ENCODE data around the gene ARPC5L.
"Not testable (repeated sequence)": the region's sequence is repeated elsewhere in the genome, so short reads cannot be mapped to it uniquely, and the experiment has no call there.

Gene ARPC5L

DNA sequence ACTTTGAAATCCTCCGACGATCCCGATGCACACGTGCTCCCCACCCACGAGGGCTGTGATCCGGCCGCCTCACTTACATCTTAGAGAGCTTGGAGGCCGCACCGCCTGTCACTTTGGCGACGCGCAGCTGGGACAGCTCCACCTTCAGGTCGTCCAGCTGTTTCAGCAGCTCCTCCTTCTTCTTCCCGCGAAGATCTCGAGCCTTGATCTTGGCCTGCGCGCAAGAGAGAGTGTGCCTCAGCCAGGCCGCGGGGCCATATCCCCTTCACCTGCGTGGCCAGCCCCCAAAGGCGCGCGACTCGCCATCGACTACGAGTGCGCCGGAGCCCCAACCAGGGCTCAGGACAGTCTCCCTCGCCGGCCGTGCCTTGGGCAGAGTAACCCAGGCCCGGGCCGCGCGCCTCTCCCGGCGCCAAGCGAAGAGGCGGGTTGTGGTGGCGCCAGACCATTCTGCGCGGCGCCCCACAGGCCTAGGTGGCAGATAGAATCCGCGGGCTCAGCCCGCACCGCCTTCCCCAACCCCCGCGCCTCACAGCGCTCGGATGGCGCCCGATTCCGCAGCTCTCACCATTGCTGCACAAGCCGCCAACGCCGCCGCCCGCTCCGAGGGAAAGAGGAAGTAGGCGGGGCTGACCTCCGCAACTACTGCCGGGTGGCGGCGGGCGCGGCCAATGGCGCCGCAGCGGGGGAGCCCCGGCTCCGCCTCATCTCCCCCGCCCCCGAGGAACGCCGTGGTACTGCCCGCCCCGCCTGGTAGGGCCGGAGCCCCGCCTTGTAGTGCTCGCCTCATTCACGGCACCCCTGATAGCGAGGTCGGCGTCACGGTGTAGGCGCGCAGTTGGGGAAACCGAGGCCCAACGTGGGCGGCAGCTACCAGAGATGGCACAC lies at the start of gene ARPC5L, which contains the start of gene RPL35:
Gene ARPC5L, plus strand, starts transcription at position 789 of the 888 bp plus-strand sequence. CDS start 7,161 bp downstream, outside the sequence.
Gene RPL35, minus strand, starts transcription at position 616 of the 888 bp plus-strand sequence. Its CDS starts 45 bp downstream, at position 571.
- in situ Hi-C loops (cut with MboI; ENCODE audit: low sequenced_read_pairs), result no loop called here

DNA sequence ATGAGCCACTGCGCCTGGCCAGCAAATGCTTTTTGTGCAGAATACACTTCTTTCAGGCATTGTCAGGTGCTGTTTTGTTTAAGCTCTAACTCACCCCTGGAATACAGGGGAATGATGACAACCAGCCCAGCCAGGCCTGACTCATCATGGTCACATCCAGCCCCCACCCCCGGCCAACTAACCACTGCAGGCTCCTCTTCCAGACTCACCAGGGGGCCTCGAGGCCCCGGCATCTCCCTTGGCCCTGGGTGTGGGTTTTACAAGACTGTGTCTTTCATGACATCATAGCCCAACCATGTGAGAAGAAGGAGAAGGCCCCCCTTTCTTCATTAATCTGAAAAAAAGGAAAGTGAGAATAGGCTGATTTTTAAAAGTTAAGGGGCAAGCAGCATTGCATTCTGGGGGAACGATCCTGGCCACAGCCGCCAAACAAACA lies 49.5 kb upstream of the ARPC5L start:
- in situ Hi-C loops (cut with MboI; ENCODE audit: low sequenced_read_pairs), result no loop called here

DNA sequence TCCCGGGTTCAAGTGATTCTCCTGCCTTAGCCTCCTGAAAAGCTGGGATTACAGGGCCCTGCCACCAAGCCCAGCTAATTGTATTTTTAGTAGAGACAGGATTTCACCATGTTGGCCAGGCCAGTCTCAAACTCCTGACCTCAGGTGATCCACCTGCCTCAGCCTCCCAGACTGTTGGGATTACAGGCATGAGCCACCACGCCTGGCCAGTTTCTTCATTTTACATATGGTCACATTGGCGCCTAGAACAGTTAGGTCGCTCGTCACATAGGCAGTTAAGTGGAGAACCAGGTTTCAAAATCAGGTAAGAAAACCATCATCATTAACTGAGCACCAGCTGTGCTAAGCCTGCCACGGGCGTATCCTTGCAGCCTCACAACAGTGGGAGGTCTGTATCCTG lies 48.9 kb upstream of the ARPC5L start:
- in situ Hi-C loops (cut with MboI; ENCODE audit: low sequenced_read_pairs), result no loop called here

DNA sequence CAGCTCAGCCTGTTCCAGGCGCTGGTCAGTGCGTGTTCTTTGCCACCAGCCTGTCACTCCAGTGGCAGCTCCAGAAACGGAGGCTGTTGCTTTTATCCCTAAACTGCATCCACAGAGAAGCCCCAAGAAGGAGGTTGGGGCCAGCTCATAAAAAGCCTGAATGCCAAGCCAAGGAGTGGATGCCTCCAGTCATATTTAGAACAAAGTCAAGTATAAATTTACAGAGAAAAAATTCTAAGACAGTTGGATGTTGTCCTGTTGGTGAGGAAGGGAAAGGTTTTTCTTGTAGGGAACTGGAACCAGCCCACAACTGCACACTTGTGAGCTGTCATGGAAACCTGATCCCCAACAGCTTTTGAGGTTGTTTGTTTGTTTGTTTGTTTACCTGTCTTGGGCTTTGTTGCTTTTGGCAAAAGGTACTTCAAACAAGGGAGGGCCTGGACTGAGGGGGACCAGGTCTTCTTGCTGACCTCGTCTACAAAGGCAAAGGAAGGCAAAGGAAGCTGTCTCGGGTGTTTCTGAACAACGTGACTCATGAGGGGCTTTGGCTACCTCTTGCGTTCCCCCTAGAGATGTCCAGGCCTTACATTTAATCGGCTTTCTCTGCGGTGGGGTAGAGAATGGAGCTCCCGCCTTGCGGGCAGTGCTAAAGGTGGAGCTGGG lies 48.3 kb upstream of the ARPC5L start:
- in situ Hi-C loops (cut with MboI; ENCODE audit: low sequenced_read_pairs), result no loop called here

DNA sequence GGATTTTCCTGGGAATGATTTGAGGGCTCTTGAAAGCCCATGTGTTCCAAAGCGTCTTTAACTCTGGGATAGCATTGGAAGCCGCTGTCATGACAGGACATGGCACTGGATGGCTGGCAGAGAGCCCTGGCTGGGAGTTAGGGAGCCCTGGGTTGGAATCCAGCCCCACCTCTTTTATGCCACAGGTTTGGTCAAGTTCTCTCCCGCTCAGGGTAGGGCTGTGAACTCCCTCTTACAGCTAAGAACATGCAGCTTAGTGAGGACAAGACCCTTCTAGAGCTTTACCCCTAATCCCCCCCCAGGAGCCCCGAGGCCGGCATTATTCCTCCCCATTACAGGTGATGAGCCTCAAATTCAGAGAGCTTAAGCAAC lies 47.8 kb upstream of the ARPC5L start:
- in situ Hi-C loops (cut with MboI; ENCODE audit: low sequenced_read_pairs), result no loop called here

DNA sequence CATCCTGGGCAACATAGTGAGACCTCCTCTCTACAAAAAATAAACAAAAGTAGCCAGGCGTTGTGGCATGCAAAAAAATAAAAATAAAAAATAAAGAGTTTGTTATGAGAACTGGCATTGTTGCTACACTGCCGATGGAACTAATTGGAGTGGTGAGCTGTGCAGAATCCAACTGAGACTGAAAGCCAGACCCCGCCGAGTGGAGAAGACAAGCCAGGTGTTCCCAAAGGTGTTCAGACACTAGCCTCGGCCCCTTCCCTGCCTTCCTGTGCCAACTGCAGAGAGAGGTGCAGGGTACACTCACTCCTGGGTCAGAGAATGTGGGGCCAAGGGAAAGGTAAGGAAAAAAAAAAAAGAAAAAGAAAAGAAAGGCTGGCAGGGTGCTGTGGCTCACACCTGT lies 46.3 kb upstream of the ARPC5L start:
- in situ Hi-C loops (cut with MboI; ENCODE audit: low sequenced_read_pairs), result no loop called here

DNA sequence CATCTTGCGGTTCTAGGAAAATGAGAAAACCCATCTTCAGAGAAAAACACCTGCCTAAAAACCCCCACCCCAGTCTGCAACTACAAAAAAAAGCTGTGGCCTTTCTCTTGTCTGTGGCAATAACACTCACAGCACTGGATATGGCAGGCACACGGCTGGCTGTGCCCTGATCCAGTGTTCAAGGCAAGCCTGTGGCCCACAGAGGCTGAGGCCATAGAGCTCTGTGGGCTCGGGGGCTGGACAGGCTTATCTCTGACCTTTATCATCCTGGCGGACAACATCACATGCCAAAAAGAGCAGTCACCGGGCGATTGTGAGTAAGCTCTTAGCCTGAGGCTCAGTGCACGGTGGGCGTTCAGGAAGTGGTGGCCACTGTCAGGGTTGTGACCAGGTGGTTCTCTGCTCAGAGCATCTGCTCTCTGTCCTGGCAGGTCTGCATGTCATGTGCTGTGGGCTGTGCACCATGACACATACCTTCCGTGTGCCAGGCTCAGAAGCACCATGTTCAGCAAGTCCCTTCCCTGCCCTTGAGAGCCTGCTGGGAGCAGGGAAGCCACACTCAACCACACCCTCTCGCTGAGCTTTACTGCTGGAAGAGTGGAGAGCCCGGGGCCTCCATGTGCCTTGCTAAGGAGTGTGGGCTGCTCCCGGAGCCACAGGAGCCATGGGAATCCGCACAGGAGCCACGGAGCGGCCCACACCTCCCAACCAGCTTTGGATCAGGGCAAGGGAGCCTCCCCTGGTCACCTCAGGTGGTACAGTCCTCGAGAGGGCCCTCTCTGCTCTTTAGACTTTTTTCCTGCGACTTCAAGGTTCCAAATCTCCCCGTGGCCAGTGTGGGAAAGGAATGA lies 43.3 kb upstream of the ARPC5L start:
- in situ Hi-C loops (cut with MboI; ENCODE audit: low sequenced_read_pairs), result no loop called here

DNA sequence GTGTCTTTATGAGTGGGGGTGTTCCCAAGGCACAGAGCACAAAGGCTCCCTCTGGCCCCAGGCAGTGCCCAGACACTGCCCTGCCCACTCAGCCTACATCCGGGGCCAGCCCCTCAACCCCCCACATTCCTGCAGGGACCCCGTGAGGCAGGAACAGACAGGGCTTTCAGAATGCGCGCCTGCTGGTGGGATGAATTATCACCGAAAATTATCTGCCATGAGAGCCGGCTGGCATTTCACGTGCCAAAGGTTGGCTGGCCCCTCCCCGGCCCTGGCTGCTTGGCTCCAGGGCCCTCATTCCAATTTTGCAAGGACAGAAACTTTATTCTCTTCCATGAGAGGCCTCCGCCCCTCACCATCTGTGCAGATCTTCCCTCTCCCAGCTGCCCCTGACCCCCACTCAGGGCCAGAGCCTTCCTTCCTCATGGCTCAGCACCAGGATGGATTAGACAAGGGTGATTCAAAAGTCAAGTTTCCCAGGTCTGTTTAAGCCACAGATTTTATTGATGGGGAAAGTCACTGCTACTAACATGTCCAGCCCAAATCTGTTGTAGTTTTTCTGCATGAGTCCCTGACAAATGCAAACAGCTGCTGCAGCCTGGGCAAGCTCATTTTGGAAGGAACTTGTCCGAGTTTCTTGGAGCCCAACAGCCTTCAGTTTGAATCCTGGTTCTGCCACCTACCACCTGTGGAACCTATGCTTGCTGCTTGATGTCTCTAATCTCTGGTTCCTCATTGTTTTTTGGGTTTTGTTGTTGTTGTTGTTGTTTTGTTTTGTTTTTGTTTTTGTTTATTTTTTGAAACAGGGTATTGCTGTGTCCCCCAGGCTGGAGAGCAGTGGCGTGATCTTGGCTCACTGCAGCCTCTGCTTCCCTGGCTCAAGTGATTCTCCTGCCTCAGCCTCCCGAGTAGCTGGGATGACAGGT lies 41.0 kb upstream of the ARPC5L start:
- in situ Hi-C loops (cut with MboI; ENCODE audit: low sequenced_read_pairs), result no loop called here

DNA sequence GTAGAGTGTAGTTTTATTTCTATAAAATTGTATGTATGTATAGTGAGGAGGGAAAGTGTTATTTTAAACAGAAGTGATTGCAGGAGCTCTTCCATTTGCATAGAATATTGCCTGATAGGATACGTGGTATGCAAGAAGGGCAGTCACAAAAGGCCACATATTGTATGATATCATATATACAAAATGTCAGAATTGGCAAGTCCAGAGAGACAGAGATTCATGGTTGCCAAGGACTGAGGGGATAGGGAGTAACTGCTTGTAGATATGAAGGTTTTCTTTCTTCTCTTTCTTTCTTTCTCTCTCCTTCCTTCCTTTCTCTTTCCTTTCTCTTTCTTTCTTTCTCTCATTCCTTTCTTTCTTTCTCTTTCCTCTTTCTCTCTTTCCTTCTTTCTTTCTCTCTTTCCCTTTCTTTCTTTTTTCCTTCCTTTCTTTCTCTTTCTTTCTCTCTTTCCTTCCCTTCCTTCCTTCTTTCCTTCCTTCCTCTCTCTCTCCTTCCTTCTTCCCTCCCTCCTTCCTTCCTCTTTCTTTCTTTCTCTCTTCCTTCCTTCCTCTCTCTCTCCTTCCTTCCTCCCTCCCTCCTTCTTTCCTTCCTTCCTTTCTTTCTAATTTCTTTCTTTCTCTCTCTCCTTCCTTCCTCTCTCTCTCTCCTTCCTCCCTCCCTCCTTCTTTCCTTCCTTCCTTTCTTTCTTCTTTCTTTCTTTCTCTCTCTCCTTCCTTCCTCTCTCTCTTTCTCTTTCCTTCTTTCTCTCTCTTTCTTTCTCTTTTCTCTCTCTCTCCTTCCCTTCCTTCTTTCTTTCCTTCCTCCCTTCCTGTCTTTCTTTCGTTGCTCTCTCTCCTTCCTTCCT lies 33.2 kb upstream of the ARPC5L start:
- in situ Hi-C loops (cut with MboI; ENCODE audit: low sequenced_read_pairs), result no loop called here

DNA sequence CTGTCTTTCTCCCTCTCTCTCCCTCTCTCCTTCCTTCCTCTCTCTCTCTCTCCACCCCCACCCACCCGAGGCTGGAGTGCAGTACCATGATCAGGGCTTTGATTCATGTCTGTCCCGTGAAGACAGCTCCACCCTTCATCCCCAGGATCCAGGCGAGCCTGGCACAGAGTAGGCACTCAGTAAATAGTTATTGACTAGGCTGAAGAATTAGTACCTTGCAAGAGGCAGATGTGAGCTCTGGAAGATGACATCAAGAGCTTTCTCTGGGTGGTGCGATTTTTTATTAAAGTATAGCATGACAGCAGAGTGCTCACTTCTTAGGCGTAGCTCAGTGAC lies 32.6 kb upstream of the ARPC5L start:
- in situ Hi-C loops (cut with MboI; ENCODE audit: low sequenced_read_pairs), result no loop called here

DNA sequence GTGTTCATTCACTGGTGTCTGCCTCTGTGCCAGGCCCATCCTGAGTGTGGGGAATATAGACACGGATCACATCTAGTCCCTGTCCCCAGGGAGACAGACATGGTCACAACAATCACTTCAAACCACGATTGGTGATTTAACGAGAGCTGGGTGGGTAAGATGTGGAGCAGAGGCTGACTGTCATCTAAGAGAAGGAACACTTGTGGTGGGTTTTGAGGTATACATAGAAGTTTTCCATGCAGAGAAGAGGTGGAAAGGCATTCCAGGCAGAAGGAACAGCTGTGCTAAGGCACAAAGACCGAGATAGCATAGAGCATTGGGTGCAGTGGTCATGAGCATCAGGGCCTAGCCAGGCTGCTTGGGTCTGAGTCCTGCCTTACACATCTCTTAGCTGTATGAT lies 31.3 kb upstream of the ARPC5L start:
- in situ Hi-C loops (cut with MboI; ENCODE audit: low sequenced_read_pairs), result no loop called here

DNA sequence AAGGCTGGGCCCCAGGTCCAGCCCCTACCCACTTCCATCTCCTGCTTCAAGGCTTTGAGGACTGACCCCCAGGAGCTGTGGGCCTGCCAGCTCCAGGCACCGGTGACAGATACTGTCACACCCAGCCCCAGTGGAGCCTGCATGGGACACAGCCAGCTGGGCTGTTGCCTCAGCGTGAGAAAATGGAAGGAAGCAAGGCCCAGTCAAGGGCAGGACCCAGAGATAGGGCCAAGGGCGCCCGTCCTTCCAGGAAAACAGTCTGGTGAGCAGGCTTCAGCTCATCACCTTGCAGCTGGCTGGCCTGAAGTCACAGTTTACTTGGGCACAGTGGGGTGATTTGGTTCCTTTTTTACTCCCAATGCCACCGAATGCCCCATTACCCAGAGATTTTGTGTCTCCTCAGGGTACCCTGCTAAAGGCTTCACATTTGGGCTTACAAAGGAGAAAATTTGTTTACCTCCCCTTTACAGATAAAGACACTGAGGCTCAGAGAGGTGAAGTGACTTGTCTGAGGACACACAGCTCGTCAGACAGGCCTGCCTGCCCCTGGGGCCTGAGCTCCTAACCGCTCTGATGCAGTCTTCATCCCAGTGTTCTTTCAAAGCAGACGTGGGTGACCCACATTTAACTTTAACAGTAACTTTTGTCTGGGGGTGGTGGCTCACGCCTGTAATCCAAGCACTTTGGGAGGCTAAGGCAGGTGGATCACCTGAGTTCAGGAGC lies 30.1 kb upstream of the ARPC5L start:
- in situ Hi-C loops (cut with MboI; ENCODE audit: low sequenced_read_pairs), result no loop called here

DNA sequence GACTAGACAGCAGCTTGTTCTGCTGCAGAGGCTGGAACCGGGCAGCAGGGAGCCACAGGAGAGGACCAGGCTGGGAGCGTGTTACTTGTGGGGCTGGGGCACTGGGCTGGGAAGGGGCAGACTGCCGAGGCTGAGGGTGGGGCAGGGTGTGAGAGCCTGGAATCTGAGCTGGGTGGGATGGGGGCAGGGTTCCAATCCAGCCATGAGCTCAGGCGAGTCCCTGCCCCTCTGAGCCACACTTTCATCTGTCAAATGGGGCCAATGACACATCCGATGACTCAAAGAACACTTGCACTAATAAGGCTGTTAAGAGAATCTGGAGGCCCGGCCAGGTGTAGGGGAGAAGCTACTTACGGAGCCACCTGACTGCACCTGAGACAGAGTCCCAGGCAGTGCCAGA lies 27.3 kb upstream of the ARPC5L start:
- in situ Hi-C loops (cut with MboI; ENCODE audit: low sequenced_read_pairs), result no loop called here

DNA sequence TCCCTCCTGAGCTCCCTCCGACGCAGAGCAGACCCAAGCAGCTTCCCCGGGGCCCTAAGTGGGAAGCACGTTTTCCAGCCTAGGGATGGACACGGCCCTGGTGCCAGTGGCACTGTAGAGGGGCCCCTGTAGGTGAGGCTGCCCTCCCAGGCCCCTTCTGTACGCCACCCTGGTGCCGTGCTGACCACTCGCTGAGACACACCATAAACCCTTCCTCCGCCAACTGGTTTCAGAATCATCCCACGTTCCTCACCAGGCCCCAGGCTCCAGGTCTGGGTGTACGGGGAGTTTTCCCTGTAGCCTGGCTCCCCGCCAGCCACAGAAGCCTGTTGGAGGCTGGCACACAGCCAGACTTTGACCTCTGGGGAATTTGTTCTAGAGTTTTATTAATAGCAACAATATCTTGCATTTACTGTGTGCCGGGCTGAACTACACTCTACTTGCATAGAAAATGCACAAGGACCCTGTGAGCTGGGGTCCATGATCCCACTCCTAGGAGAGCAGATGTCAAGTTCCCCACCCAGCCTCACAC lies 26.8 kb upstream of the ARPC5L start:
- in situ Hi-C loops (cut with MboI; ENCODE audit: low sequenced_read_pairs), result no loop called here

DNA sequence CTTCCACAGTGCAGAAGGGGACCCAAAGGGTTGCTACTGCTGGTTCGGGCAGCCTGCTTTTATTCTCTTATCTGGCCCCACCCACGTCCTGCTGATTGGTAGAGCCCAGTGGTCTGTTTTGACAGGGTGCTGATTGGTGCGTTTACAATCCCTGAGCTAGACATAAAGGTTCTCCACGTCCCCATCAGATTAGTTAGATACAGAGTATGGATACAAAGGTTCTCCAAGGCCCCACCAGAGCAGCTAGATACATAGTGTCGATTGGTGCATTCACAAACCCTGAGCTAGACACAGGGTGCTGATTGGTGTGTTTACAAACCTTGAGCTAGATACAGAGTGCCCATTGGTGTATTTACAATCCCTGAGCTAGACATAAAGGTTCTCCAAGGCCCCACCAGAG lies 23.8 kb upstream of the ARPC5L start:
- in situ Hi-C loops (cut with MboI; ENCODE audit: low sequenced_read_pairs), result not testable (repeated sequence)

DNA sequence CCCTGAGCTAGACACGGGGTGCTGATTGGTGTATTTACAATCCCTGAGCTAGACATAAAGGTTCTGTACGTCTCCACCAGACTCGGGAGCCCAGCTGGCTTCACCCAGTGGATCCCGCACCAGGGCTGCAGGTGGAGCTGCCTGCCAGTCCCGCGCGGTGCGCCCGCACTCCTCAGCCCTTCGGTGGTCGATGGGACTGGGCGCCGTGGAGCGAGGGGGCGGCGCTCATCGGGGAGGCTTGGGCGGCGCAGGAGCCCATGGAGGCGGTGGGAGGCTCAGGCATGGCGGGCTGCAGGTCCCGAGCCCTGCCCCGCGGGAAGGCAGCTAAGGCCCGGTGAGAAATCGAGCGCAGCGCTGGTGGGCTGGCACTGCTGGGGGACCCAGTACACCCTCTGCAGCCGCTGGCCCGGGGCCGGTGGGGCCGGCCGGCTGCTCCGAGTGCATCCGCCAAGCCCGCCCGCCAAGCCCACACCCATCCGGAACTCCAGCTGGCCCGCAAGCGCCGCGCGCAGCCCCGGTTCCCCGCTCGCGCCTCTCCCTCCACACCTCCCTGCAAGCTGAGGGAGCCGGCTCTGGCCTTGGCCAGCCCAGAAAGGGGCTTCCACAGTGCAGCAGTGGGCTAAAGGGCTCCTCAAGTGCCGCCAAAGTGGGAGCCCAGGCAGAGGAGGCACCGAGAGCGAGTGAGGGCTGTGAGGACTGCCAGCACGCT lies 23.2 kb upstream of the ARPC5L start:
- in situ Hi-C loops (cut with MboI; ENCODE audit: low sequenced_read_pairs), result not testable (repeated sequence)

DNA sequence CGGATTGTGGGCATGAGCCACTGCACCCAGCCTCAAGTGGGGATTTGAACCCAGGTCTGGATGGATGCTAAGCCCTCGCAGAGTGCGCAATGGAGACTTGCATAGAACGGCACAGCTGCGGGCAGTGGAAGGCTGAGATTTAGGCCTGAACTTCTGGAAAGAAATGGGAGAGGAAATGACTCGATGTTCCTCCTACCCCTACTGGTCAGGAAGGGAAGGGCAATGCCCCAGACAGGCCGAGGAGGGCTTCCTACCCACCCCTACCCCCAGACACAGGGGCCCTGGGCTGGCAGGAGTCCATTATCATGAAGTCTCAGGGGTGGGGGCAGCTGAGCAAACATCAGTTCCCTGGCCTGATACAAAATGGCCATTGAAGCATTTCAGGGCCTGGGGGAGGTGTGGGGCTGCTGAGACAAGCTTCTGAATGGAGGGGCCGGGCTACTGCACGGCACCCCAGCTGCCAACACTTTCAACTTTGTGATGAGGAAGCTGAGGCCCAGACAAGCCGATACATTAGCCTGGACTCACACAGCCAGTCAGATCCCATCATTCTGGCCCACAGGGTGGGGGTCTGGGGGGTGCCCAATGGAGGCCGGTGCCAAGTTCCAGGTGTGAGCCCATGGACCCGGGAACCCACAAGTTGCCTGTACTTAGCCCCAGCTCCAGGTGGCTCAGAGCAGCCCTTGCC lies 22.2 kb upstream of the ARPC5L start:
- in situ Hi-C loops (cut with MboI; ENCODE audit: low sequenced_read_pairs), result loop anchor here (5.0 kb wide), 1 partner anchor 67 kb away; the partner anchor contains the start of gene NR6A1
